ENCODE measurements around the gene HFM1.

The HFM1 gene

DNA sequence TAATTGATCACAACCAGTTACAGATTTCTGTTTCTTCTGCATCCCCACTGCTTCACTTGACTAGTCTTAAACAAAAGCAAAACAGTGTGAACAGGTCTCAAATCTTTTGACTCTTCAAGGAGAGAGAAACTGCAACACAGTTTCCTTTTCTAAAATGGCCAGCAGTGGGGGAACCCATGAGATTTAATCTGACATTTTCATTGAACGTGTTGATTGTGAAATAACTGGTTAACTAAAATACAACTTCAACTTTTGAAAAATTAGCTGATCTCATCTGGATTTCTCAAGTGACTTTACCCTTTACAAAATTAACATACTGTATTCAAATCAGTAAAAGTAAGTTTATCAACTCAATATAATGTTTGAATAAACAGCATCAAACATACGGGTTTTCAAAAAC lies 143.0 kb downstream of the HFM1 start:
- DNase-seq (ENCODE audit: low spot score), result no peak

DNA sequence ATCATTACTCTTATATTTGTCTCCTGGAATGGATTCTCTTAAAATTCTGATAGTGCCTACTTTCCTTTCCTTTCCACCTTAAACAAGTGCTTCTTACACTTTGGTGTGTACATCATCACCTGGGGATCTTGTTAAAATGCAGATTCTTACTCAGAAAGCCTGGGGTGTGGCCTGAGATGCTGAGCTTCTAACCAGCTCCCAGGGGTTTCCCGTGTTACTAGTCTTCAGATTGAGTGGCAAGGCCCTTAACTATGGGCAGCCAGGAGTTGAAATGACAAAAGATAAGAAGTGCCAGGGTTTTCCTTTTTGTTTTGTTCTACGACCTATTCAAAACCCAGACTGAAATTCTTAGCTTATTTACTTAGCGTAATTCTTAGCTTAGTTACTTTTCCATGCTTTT lies 159.2 kb downstream of the HFM1 start:
- no peak for DNase-seq (ENCODE audit: low spot score)

DNA sequence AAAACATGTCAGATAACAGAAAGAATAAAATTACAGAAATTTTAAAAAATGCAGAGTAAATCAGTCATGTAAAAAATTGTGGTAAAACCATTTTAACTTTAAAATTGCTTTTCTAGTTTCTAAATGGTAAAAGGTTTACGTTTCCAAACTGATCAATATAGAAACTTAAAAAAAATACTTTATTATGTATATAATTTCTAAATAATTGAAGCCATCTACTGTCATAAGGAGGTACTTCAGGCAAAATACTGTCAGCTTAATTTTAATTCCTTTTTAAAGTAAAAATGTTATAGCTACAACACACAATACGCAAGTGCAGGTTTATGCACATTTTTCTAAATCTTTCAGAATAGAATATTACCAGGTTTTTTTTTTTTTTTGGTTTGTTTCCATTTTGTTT lies 159.9 kb downstream of the HFM1 start:
- no peak for DNase-seq (ENCODE audit: low spot score)

DNA sequence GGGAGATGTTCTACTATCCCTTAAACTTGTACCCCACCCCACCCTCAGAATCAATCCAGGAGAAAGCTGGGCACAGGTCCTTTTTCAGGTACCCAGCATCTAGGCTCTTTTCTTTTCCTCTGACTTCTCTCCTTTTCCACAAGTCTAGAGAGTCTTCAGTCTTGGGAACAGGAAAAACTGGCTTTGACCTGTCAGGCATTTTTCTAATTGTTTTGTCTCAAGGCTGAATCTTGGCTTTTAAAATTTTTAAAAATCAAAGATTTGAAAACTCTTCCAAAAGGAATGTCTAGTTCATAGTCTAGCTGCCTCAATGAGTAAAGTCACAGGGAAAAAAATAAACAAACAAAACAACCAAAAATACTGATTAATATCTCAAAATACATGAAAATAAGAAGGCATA lies 161.5 kb downstream of the HFM1 start:
- no peak for DNase-seq (ENCODE audit: low spot score)

DNA sequence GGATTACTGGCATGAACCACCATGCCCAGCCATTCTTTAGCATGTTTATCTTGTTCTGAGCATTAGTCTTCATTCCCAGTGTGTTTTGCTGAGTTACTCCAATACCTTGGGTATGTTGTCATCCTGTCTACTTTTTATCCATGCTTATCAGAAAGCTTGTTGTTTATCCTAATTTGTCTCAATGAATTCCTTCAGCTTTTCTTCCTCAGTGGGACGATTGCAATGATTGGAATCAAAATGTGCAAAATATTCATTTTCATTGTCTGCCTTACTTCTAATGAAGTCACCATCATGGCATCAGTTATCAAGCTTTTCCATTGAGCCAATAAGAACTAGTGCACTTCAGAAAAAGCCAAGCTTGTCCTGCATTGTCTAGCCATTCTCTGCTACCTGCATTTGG lies 170.5 kb downstream of the HFM1 start:
- DNase-seq (ENCODE audit: low spot score), result no peak

DNA sequence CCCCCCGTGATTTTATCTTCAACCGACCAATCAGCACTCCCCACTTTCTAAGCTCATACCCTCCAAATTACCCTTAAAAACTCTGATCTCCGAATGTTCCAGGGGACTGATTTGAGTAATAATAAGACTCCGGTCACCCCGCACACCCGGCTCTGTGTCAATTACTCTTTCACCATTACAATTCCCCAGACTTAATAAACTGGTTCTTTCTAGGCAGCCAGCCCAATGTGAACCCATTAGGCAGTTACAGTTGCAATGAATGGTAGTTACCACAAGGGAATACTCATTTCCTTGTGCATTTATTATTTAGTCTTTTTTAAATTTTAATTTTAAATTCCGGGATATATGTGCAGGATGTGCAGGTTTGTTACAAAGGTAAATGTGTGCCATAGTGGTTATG lies 177.9 kb downstream of the HFM1 start:
- no peak for DNase-seq (ENCODE audit: low spot score)

- DNase-seq (ENCODE audit: low spot score), result no peak
Observed at GRCh38 chr1:91224878-91225277, 179.8 kb downstream of the HFM1 start.

GRCh38 chr1:91221017-91221416 lies 183.6 kb downstream of the HFM1 start:
- no peak for DNase-seq (ENCODE audit: low spot score)

- DNase-seq (ENCODE audit: low spot score), result no peak
Observed at GRCh38 chr1:91217911-91218310, 186.7 kb downstream of the HFM1 start.

Measured in HuH-7 (cell line).